NCI-H82 treated with DMSO at 0.1 percent for 48 hours (cell line): ENCODE results near the gene GLT1D1.

Source experiments
- DNase-seq: peaks from one replicate; lab custom pipeline; 2025; ENCODE audit not compliant: unreplicated experiment; lab: John Stamatoyannopoulos, UW

Gene GLT1D1

GRCh38 chr12:128911861-128912260 lies 58.6 kb downstream of the GLT1D1 start:
- DNase-seq, result no peak

GRCh38 chr12:128914908-128915563 lies 61.8 kb downstream of the GLT1D1 start:
- DNase-seq, result no peak

GRCh38 chr12:128916425-128916824 lies 63.1 kb downstream of the GLT1D1 start:
- no peak for DNase-seq

GRCh38 chr12:128918481-128919260 lies 65.4 kb downstream of the GLT1D1 start:
- DNase-seq, result peak; percentile 95

- DNase-seq, result peak; percentile 6
Observed at GRCh38 chr12:128920468-128920867, 67.2 kb downstream of the GLT1D1 start.

- DNase-seq, result no peak
Observed at GRCh38 chr12:128928361-128928760, 75.1 kb downstream of the GLT1D1 start.

- no peak for DNase-seq
Observed at GRCh38 chr12:128929057-128929456, 75.8 kb downstream of the GLT1D1 start.

GRCh38 chr12:128930606-128931005 lies 77.3 kb downstream of the GLT1D1 start:
- peak; percentile 28 for DNase-seq

GRCh38 chr12:128932521-128932920 lies 79.2 kb downstream of the GLT1D1 start:
- DNase-seq, result no peak

GRCh38 chr12:128933039-128933438 lies 79.8 kb downstream of the GLT1D1 start:
- DNase-seq, result no peak

- no peak for DNase-seq
Observed at GRCh38 chr12:128933926-128934325, 80.6 kb downstream of the GLT1D1 start.

GRCh38 chr12:128938886-128939285 lies 85.6 kb downstream of the GLT1D1 start:
- DNase-seq, result no peak

GRCh38 chr12:128940090-128940888 lies 87.0 kb downstream of the GLT1D1 start:
- no peak for DNase-seq

GRCh38 chr12:128940974-128941373 lies 87.7 kb downstream of the GLT1D1 start:
- DNase-seq, result no peak

- DNase-seq, result no peak
Observed at GRCh38 chr12:128942960-128943477, 89.7 kb downstream of the GLT1D1 start.

- no peak for DNase-seq
Observed at GRCh38 chr12:128944956-128945355, 91.7 kb downstream of the GLT1D1 start.

- no peak for DNase-seq
Observed at GRCh38 chr12:128947209-128947608, 93.9 kb downstream of the GLT1D1 start.

GRCh38 chr12:128949086-128949485 lies 95.8 kb downstream of the GLT1D1 start:
- DNase-seq, result no peak

- no peak for DNase-seq
Observed at GRCh38 chr12:128951448-128951847, 98.2 kb downstream of the GLT1D1 start.

- no peak for DNase-seq
Observed at GRCh38 chr12:128956755-128957154, 103.5 kb downstream of the GLT1D1 start.

- no peak for DNase-seq
Observed at GRCh38 chr12:128959901-128960300, 106.6 kb downstream of the GLT1D1 start.
